Measurements from ENCODE around the gene ALDH8A1. TPM values are rescaled to one million over a fixed set of nuclear protein-coding genes. Genes with fewer than 3 reads are reported as not detected.

ALDH8A1 gene, protein sequence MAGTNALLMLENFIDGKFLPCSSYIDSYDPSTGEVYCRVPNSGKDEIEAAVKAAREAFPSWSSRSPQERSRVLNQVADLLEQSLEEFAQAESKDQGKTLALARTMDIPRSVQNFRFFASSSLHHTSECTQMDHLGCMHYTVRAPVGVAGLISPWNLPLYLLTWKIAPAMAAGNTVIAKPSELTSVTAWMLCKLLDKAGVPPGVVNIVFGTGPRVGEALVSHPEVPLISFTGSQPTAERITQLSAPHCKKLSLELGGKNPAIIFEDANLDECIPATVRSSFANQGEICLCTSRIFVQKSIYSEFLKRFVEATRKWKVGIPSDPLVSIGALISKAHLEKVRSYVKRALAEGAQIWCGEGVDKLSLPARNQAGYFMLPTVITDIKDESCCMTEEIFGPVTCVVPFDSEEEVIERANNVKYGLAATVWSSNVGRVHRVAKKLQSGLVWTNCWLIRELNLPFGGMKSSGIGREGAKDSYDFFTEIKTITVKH
- 1.4 TPM for total RNA-seq (ENCODE audit: insufficient read depth, low replicate concordance)

DNA sequence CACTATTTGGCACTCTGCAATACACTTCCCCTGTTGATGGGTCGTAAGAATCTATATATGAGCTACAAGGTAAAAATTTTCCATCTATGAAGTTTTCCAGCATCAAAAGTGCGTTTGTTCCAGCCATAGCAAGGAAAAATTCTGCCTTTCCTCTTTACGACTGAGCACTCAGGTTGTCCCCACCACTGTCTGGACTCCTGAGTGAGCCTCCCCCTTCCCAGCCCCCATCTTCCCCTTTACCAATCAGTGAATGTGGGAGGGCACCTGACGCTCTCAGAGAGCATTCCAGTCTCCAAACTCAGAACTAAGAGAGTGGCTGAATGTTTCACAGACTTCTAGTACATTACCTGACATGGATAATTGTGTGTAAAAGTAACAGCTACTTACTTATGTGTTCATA lies at the start of gene ALDH8A1:
Gene ALDH8A1, minus strand, starts transcription at position 175 of the 400 bp plus-strand sequence. Its CDS starts 48 bp downstream, at position 127.
- DNase-seq (ENCODE audit: low spot score), result no peak

DNA sequence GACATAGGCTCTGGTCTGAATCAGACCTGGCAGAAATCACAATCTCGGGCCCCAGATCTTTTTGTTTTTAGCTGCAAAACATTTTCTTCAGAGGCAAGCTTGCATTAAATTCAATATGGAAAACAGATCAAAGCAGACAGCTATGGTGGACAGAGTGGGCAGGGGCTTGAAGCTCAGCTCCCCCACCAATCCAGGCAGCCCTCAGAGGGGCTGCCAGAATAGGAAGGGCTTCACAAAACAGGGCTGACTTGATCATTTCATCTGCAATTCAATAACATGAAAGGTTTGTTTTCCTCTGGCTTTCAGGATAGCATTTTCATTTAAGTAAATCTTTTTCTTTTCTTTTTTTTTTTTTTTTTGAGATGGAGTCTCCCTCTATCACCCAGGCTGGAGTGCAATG lies 49.2 kb upstream of the ALDH8A1 start:
- DNase-seq (ENCODE audit: low spot score), result no peak

DNA sequence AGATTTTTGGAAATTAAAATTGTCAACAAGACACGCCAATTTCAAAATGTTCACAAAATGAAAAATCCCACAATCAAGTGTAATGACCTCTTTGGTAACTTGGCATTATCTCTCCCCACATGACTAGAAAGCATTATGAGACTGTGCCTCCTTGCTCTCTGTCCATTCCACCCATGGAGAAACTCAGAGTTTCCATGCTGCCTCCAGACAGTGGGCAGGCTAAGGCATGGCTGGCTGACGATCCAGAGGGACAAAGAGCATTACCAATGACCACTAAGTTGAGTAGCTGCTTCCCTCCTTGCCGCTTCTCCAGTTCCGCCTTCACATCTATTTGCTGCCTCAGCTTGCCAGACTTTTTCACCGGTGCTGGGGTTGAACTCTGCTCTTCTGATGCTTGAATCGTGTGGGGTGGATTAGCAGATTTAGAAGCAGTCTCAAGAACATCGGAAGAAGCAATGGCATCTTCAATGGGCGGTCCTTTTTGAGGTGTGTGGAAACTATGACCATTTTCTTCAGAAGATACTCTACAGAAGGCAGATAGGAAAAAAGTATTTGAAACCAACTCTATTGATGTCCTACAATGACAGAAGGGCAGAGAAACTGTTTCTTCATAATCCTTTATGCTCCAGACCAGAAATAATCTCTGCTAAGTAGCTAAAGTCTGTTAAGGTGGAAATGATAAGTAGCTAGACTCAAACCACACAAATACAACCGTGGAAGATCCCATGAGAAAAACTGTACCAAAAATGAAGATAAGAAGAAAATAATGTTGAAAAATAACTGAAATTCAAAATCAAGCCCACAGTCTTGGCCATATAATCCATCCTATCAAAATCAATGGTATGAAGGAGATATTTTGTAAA lies 47.5 kb upstream of the ALDH8A1 start:
- no peak for DNase-seq (ENCODE audit: low spot score)

DNA sequence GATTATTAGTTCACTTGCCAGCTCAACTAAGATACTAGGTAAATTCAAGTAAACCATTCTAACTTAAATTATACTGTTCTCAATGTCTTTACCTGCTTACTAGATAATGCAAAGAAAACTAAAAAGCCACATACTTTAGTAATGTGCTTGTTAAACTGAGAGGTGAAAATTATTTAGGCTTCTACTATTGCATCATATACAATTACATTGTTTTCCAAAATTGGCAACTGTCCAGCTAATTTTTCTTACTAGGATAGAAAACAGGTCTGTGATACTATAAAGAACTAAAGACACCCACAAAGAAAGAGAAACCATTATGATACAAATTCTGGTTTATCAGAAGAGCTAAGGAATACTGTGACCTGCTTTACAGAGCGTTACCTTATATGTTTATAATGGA lies 45.6 kb upstream of the ALDH8A1 start:
- DNase-seq (ENCODE audit: low spot score), result no peak

DNA sequence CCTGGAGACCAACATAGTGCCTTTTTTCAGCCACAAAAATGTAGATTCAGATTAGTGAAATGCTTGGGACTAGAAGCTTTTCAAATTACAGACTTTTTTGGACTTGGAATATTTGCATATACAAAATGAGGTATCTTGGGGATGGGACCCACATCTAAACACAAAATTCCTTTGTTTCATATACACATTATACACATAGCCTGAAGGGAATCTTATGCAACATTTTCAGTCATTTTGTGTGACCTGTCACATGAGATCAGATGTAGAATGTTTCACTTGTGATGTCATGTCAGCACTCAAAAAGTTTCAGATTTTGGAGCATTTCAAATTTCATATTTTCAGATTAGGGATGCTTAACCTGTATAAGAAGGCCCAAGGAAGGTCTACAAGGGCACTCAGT lies 44.5 kb upstream of the ALDH8A1 start:
- DNase-seq (ENCODE audit: low spot score), result no peak

DNA sequence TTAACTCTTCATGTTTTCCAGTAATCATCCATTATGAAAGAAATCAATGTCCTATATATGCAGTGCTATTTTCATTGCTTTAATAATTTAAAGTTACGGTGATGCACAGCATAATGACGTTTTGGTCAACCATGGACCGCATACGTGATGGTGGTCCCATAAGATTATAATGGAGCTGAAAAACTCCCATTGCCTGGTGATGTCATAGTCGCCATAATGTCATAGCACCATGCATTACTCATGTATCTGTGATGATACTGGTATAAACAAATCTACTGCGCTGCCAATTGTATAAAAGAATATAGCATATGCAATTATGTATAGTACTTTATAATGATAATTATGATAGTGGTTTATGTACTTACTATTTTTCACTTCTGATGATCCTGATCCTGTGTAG lies 42.3 kb upstream of the ALDH8A1 start:
- DNase-seq (ENCODE audit: low spot score), result no peak

DNA sequence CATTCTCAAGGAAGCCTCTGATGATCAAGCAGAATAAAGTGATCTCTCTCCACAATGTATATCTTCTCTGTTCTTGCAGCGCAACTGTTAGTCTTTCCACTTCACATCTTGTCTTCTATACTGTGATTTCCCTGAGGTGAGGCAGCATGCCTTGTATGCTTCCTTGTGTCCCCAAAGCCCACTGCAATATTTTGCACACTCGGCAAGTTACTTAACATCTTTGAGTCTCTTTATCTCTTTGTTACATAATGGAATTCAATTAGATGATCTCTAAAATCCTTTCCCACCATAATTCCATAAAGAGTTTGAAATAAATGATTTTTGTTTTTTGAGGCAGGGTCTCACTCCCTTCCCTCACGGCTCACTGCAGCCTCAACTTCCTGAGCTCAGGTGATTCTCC lies 40.4 kb upstream of the ALDH8A1 start:
- DNase-seq (ENCODE audit: low spot score), result no peak

DNA sequence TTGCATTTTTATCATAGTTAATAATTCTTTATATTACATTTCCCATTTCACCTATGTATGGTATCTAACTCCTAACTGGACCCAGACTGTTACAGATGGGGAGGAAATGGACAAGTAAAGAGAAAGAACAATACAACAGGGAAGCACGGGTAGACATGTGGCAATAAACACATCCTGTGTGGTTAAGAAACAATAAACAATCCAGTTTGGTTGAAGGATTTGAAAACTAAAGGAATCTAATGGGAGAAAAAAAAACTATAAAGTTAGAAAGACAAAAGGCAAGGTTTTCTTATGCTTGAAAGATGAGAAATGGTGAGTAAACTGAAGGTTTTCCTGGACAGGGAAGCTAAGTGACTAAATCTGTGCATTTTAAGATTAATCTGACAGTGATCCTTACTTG lies 34.9 kb upstream of the ALDH8A1 start:
- DNase-seq (ENCODE audit: low spot score), result no peak

DNA sequence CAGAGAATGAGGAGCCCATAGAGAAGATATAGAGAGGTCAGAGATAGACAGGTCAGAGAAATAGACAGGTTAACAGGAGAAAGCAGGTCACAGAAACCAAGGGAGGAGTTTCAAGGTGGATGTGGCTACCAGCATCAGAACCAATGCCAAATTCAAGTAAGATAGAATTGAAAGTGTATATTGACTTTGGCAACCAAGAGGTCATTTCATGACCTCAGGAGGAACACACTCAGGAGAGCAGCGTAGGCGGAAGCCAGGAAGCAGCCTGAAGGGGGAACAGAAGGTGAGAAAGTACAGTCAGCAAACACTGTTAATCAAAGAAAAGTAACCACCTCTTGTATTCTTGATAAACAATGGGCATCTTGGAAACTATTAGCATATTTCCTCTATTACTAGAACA lies 33.9 kb upstream of the ALDH8A1 start:
- no peak for DNase-seq (ENCODE audit: low spot score)

DNA sequence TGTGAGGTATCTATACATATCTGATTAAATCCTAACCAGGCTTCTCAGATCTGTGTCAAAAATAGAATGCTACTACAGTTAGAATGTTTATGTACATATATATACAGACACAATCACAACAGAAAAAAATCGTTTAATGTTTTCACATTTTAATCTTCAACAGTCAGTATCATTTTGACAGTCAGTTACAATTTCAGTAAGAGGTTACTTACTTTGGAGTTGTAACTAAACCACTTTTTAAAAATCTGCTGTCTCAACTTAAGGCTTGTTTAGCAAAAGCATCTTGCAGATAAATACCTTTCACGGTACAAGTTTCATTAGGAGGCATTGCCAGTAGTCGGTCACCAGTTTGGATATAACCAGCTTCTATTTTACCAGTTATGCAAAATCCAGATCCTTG lies 32.3 kb upstream of the ALDH8A1 start:
- DNase-seq (ENCODE audit: low spot score), result no peak

DNA sequence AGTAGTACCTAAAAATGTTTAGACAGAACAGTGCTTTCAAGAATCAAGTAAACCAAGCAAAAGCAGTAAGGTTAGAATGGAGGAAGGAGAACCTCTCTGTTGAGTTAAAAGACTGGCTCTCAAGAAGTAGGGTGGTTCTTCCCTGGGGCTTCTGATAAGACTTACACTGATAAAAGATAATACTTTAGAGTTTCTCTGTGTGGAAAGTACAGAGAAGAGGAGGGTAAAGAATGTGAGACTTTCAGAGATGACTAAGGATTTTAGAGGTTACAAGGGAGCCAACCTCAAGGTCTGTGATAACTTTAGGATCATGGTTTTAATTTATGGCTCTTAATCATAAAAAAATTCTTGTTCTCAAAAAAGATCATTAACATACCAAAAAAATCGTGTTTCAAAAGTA lies 30.9 kb upstream of the ALDH8A1 start:
- DNase-seq (ENCODE audit: low spot score), result peak; percentile 2

DNA sequence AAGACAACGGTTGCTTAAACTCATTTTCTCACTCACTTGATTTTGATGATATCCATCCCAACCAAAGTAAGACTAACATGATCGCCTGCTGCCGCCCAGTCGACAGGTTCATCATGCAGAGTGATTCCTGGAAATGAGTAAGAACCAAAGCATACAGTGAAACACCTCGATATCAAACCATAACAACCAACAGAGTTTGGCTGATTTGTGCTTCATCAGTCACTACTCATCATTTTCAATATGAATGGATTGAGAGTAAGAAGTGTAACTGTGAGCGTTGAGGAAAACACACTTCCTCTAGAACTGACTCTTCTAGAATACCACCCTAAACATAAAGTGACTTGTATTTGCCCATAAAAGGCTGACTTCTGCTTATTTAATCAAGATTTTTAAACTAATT lies 29.2 kb upstream of the ALDH8A1 start:
- no peak for DNase-seq (ENCODE audit: low spot score)

DNA sequence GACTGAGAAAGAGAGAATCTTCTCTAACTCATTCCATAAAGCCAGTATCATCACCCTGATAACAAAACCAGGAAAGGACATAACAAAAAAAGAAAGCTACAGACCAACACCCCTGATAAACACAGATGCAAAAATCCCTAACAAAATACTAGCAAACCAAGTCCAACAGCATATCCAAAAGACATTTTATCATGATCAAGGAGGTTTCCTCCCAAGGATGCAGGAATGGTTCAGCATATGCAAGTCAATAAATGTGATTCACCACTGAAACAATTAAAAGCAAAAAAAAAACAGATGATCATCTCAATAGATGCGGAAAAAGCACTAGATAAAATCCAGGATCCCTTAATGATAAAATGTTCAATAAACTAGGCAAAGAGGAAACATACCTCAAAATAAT lies 24.5 kb upstream of the ALDH8A1 start:
- no peak for DNase-seq (ENCODE audit: low spot score)

DNA sequence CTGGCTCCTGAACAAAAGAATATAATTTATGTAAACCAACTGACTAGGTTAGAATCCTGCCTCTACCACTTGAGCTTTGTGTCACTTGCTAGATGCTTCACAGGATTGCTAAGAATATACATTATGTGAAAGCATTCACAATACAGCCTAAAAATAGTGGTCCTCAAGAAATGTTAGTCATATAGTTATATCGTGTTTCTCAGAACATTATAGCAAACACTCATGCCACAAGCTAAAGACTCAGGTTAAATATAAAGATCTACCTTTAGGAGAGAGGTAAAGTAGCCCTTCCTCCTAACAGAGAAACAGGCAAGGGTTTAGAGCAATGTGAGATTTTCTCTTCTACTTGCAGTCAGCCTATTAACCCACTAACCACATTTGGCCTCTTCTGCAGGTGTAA lies 17.8 kb upstream of the ALDH8A1 start:
- DNase-seq (ENCODE audit: low spot score), result no peak

DNA sequence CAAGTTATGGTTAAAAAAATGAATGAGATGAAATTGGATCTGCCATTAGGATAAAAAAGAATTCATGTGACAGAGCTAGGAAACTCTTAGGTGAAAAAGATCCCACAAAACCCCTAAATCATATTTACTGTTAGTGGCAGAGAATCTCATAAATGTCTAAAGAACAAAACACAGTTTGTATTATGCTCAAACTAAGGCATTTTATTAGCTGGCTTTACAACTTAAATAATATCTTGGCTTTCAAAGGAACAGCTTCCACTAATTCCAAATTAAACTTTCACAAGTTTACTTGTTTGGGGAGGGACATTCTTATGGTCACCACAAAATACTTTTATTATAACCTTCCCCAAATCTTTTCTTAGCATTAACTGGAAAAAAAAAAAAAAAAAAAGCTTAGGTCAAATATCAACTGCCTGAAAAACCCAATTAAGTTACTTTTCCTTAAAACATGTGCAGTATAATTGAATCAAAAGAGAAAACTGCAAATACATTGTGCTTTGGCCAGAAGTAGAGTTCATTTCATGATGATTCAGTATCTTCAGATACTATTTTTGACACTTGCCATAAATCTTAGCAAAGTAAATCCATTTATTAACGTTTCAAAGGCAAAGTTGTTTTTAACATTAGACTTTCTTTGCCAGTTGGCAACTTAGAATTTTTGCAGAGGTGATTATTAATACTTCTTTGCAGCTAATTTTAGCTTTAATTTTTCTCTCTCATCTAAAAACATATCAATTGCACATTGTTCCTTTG lies 14.7 kb upstream of the ALDH8A1 start:
- DNase-seq (ENCODE audit: low spot score), result no peak

DNA sequence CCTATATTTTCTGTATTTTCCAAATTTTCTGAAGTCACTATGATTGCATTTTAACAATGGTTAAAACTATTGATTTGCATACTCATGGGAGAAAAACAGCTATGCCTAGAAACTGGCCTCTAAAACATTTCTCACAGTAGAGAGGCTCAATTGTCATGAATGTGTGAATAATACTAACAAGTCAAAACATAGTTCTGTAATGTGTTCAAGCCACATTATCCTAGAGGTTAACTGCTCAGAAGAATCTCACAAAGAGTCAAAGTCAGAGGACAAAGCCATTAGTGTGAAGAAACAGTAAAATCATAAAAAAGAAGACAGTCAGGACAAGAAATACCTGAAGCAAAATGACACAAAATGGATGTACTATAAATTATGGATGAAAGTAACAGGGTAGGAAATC lies 12.5 kb upstream of the ALDH8A1 start:
- DNase-seq (ENCODE audit: low spot score), result peak; percentile 18

DNA sequence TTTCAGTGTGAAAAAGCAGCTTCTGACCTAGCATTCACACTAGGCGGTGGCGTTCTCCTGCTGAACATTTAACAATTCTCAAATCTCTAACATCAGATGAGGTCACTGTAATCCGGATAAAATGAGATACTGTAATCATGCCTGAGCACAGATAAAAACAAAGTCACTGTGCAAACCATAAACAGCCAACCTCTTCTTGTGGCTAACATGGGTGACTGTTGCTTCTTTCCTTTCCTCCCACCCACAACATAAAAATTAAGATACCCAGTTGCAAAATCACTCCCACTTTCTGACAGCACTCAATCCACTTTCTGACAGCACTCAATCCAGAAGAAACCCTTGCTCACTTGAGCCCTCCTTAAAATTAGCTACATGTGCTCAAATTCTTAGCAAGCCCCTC lies 11.5 kb upstream of the ALDH8A1 start:
- DNase-seq (ENCODE audit: low spot score), result no peak

DNA sequence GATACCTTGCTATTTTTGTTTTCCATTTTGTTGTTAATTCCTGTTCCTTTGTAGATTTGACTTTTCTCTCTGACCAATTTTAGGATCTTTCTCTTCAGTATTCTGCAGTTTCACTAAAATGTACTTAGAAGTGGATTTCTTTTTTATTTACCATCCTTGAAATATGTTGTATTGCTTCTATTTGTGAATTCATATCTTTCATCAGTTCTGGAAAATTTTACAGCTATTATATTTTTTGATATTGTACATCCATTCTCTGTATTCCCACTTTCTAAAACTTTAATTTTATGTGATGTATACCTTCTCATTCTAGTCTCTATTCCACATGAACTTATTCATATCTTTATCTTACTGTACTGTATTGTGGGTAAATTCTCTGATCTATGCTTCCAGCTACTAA lies 9.7 kb upstream of the ALDH8A1 start:
- DNase-seq (ENCODE audit: low spot score), result no peak

DNA sequence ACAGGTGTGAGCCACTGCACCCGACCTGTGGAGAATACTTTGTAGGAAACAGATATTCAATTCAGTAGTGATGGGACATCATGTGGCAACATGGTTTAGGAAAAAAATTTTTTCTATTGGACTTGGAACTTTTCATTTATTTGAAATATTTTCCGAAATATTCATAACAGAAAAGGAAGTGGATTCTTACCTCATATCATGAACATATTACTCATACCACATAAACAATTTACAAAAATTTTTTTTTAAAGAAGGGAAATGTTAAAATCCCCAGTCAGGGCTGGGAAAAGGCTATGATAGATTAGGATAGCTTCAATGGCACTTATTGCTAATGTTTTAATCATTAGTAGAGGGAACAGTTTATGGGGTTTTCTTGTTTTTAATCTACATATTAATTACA lies 6.8 kb upstream of the ALDH8A1 start:
- DNase-seq (ENCODE audit: low spot score), result no peak

DNA sequence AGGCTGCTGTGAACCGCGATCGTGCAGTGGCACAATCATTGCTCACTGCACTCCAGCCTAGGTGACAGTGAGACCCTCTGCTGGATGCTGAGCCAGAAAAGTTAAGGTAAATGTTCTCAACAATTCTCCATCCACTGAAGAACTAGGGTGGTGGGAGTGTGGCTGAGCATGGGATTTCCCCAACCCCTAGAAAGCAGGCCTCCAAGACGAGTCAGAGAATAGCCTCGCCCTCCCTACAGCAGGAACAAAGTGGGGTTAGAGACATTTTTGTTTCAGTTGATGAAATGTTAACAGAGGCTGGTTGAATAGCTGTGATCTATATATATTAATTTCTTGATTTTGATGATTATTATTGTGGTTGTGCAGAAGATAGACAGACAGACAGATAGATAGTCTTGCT lies 6.1 kb upstream of the ALDH8A1 start:
- DNase-seq (ENCODE audit: low spot score), result no peak

DNA sequence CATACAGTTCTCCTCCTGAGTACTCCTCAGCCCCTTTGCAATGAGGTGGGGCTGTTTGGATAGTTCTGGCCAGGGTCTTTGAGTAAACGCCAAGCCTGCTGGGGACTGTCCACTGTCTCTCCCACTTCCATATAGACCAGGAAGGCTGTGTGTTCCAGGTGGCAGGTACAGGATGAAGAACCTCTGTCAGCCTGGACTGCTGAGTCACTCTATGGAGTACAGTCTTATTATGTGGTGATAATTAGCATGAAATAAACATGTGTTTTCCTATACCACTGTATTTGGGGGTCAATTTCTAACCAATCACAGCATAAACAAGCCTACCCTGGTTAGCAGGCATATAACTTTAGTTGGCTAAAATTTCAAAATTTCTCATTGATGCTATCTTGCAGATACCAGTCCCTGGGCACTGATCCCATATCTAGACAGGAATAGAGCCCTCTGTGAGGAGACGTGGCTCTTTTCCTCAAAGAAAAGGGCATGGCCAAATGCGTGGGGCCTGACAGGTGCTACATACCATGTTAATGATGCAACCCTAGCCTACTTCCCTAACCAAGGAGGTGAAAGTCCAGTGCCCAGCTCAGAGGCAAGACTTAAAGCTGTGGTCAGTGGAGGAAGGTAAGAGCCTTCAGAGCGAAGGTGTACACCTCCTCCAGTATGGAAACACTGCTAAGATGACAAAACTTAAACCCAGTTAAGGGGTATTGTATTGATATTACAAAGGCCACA lies 4.5 kb upstream of the ALDH8A1 start:
- no peak for DNase-seq (ENCODE audit: low spot score)
